Astrocyte of the spinal cord (primary cell): ENCODE data around the gene PMAIP1.
"Not testable (repeated sequence)": the region's sequence is repeated elsewhere in the genome, so short reads cannot be mapped to it uniquely, and the experiment has no call there.

Experiments
- DNase-seq: peaks from one replicate; pipeline ENCODE4 v3.0.0; 2011; ENCODE audit warnings: low read depth, low spot score
- H3K4me3 ChIP-seq: 2 replicates; pipeline ENCODE4 v1.5.1; 2011; ENCODE audit warnings: low read depth, mild to moderate bottlenecking, low read length, moderate library complexity
- CTCF ChIP-seq: IDR thresholded peaks from 2 replicates; pipeline ENCODE4 v1.5.1; 2012; ENCODE audit warnings: low read depth, mild to moderate bottlenecking, low read length, inconsistent platforms
- in situ Hi-C: cut with HindIII; loops from 2 replicates; pipeline ENCODE4 v1.10.0; 2017; ENCODE audit warnings: low sequenced_read_pairs

The PMAIP1 gene

GRCh38 chr18:59899298-59900221 lies at the start of gene PMAIP1:
Gene PMAIP1 (plus strand): TSS chr18:59899996. CDS start chr18:59900178, 182 bp downstream.
- in situ Hi-C loops: no loop called here
- DNase-seq: peak; percentile 97
- TF ChIP-seq CTCF: no peak
- H3K4me3 ChIP-seq: peak within 1 kb of the TSS; percentile 96

- in situ Hi-C loops: no loop called here
- TF ChIP-seq CTCF: no peak
These were observed 47.9 kb upstream of the PMAIP1 start for GRCh38 chr18:59851784-59852399.

GRCh38 chr18:59852548-59852947 lies 47.2 kb upstream of the PMAIP1 start:
- in situ Hi-C loops: no loop called here
- no peak for DNase-seq
- no peak for TF ChIP-seq CTCF
- no peak overlapping the region for H3K4me3 ChIP-seq

More at GRCh38 chr18:59851784-59852399, 47.9 kb upstream of the PMAIP1 start:
- no peak overlapping the region for H3K4me3 ChIP-seq
- no peak for DNase-seq

- DNase-seq: no peak
- in situ Hi-C loops: no loop called here
- TF ChIP-seq CTCF: no peak
- H3K4me3 ChIP-seq: no peak overlapping the region
These were observed 46.4 kb upstream of the PMAIP1 start for GRCh38 chr18:59853380-59853779.

- H3K4me3 ChIP-seq, DNase-seq, in situ Hi-C loops: not testable (repeated sequence)
These were observed 45.8 kb upstream of the PMAIP1 start for GRCh38 chr18:59853988-59854387.

GRCh38 chr18:59861009-59861408 lies 38.8 kb upstream of the PMAIP1 start:
- no peak for TF ChIP-seq CTCF
- DNase-seq: no peak
- in situ Hi-C loops: no loop called here
- no peak overlapping the region for H3K4me3 ChIP-seq
